CD8-positive, alpha-beta memory T cell (primary cell): ENCODE results near the gene BTBD2. TPM values are rescaled to one million over a fixed set of nuclear protein-coding genes. Genes with fewer than 3 reads are reported as not detected.

ENCODE experiments used
- CTCF ChIA-PET: fragments of 350-600 bp; sonication (Branson Sonifier 250); formaldehyde crosslinking; loops from one replicate; lab custom pipeline; 2021; ENCODE audit warnings: antibody characterized with exemption; lab: Charles Lee
- POLR2A ChIA-PET: fragments of 350-600 bp; sonication (Branson Sonifier 250); formaldehyde crosslinking; loops from one replicate; lab custom pipeline; 2021; ENCODE audit warnings: antibody characterized with exemption; lab: Charles Lee
- DNase-seq, 5 donors: peaks; one replicate each; pipeline versions ENCODE4 v3.0.0 to v3.0.0-alpha.2; 2020 to 2022; ENCODE audit warnings: mixed read lengths in 1 of 5
- H3K27ac ChIP-seq: one replicate; pipeline ENCODE4 v1.7.0; 2013; ENCODE audit warnings: low read depth, mild to moderate bottlenecking, low read length, moderate library complexity
- H3K27me3 ChIP-seq: 2 replicates; pipeline ENCODE4 v1.7.0; 2013; ENCODE audit warnings: low read length, mild to moderate bottlenecking; ENCODE audit not compliant: insufficient read depth, poor library complexity, severe bottlenecking
- H3K36me3 ChIP-seq: 2 replicates; pipeline ENCODE4 v1.7.0; 2013; ENCODE audit warnings: mild to moderate bottlenecking, low read length, moderate library complexity; ENCODE audit not compliant: insufficient read depth
- H3K4me1 ChIP-seq: 2 replicates; pipeline ENCODE4 v1.7.0; 2013; ENCODE audit warnings: mild to moderate bottlenecking, low read length, moderate library complexity; ENCODE audit not compliant: insufficient read depth
- H3K4me3 ChIP-seq: 2 replicates; pipeline ENCODE4 v1.7.0; 2013; ENCODE audit warnings: mild to moderate bottlenecking, low read length
- H3K9me3 ChIP-seq: 2 replicates; pipeline ENCODE4 v1.7.0; 2013; ENCODE audit warnings: mild to moderate bottlenecking, low read length
- H3K27ac Mint-ChIP-seq, 8 donors: one replicate each; pipeline ENCODE4 v1.8.0; 2020 to 2021; ENCODE audit warnings: mixed read lengths in 8 of 8, mild to moderate bottlenecking in 6 of 8, inconsistent platforms in 3 of 8, moderate library complexity in 3 of 8
- H3K27me3 Mint-ChIP-seq, 2 donors: one replicate each; pipeline ENCODE4 v1.8.0; 2020 to 2021; ENCODE audit warnings: mixed read lengths in 2 of 2, mild to moderate bottlenecking in 1 of 2, moderate library complexity in 1 of 2
- H3K36me3 Mint-ChIP-seq, 3 donors: one replicate each; pipeline ENCODE4 v1.8.0; 2020 to 2021; ENCODE audit warnings: mixed read lengths in 3 of 3, inconsistent platforms in 1 of 3, mild to moderate bottlenecking in 1 of 3
- H3K4me1 Mint-ChIP-seq, 3 donors: one replicate each; pipeline ENCODE4 v1.8.0; 2020 to 2021; ENCODE audit warnings: mixed read lengths in 3 of 3, inconsistent platforms in 1 of 3, mild to moderate bottlenecking in 1 of 3
- H3K4me3 Mint-ChIP-seq, 7 donors: one replicate each; pipeline ENCODE4 v1.8.0; 2020 to 2021; ENCODE audit warnings: mixed read lengths in 7 of 7, mild to moderate bottlenecking in 6 of 7, moderate library complexity in 4 of 7, inconsistent platforms in 2 of 7
- H3K9me3 Mint-ChIP-seq, 5 donors: one replicate each; pipeline ENCODE4 v1.8.0; 2020 to 2022; ENCODE audit warnings: mixed read lengths in 5 of 5, mild to moderate bottlenecking in 3 of 5, moderate library complexity in 2 of 5, inconsistent platforms in 1 of 5
- polyA plus RNA-seq: library from polyadenylated mRNA; unstranded; fragments of 300-500 nt; fragmentation: Illumina TruSeq; gene quantifications from one replicate; pipeline ENCODE4 v1.2.3, GENCODE V29; 2021
- total RNA-seq, 2 experiments: library from RNA; stranded (reverse); gene quantifications; one replicate each; pipeline ENCODE4 v1.2.3, GENCODE V29; 2021

BTBD2 gene
- total and polyA plus RNA-seq, 3 experiments from 2014 or later, result 5.3 to 22.5 (median 18.6) TPM

DNA sequence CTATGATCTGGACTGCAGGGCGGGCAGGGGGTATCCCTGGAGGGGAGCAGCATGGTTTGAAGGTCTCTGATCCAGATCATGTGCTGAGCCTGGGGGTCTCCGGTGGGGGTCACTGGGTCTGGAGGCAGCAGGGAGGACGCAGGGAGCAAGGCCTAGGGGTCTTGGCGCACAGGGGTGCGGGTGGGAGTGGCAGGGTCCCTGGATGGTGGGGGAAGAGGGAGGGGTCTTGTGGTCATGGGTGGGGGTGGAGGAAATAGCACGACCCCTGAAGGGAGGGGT lies 1.9 kb downstream of the BTBD2 start:
- DNase-seq, result no peak
- H3K27ac ChIP-seq, result no peak overlapping the region
- no peak overlapping the region for H3K4me3 ChIP-seq
- peaks cover 0 to 1% of the 10 kb centered on the region in 2 donors for H3K27me3 Mint-ChIP-seq
- H3K36me3 ChIP-seq, result no peaks in the 10 kb centered on the region
- peaks cover 5 to 21% (median 12%) of the 10 kb centered on the region in 3 donors for H3K4me1 Mint-ChIP-seq
- H3K27me3 ChIP-seq, result no peaks in the 10 kb centered on the region
- no peaks in the 10 kb centered on the region for H3K9me3 Mint-ChIP-seq
- peaks cover 0 to 8% (median 0%) of the 10 kb centered on the region in 3 donors for H3K36me3 Mint-ChIP-seq
- H3K4me3 Mint-ChIP-seq, result peak overlapping the region in 5 of 7 donors; percentile 15 to 82 (median 39)
- peaks cover 6% of the 10 kb centered on the region for H3K4me1 ChIP-seq
- no peaks in the 10 kb centered on the region for H3K9me3 ChIP-seq
- ChIA-PET CTCF (no interaction called here), POLR2A (no interaction called here)
- H3K27ac Mint-ChIP-seq, result peak overlapping the region in 5 of 8 donors; percentile 32 to 69 (median 64)

DNA sequence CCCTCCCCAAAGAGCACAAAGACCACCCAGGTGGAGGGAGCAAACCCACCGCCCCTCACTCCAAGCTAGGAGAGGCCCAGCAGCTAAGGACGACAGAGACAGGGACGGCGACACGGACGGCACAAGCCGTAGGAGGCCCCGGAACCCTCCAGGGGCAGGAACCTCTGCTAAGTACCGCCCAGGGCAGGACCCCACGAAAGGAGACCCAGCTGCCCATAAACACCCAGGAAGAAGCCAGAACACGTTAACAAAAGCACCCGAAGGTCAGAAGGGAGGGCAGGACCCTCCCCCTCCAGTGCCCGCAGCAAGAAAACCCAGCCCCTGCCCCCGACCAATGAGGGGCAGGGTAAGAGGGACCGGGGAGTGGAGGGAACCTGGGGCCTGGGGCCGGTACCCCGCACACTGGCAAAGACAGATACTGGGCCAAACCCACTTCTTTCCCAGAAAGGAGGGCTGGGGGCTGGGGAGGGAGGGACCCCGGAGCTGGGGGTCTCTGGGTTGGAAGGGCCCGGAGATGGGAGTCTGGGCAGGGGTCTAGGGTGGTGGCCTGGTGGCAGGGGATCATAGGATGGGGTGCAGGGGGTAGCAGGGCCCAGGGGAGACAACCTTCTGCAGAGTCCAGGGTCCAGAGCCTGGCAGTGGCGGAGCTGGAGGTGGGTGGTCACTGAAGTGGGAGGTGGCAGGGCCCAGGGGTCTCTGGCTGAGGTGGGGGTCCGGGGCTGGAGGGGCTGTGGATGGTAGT lies 2.4 kb downstream of the BTBD2 start:
- Histone ChIP-seq H3K27me3 (no peaks in the 10 kb centered on the region), H3K36me3 (no peaks in the 10 kb centered on the region), H3K4me3 (no peak overlapping the region), H3K4me1 (peaks cover 6% of the 10 kb centered on the region), H3K9me3 (no peaks in the 10 kb centered on the region), H3K27ac (no peak overlapping the region)
- peaks cover 0 to 1% of the 10 kb centered on the region in 2 donors for H3K27me3 Mint-ChIP-seq
- CTCF ChIA-PET, result interaction anchor here (0.6 kb wide), 1 partner anchor 107 kb away, joined by 3 read pairs; no protein-coding TSS in a partner anchor
- no peaks in the 10 kb centered on the region for H3K9me3 Mint-ChIP-seq
- peaks cover 5 to 21% (median 12%) of the 10 kb centered on the region in 3 donors for H3K4me1 Mint-ChIP-seq
- peaks cover 0 to 8% (median 0%) of the 10 kb centered on the region in 3 donors for H3K36me3 Mint-ChIP-seq
- H3K4me3 Mint-ChIP-seq, result peak overlapping the region in 6 of 7 donors; percentile 15 to 82 (median 50)
- POLR2A ChIA-PET, result no interaction called here
- DNase-seq, result no peak
- peak overlapping the region in 5 of 8 donors; percentile 50 to 92 (median 64) for H3K27ac Mint-ChIP-seq

DNA sequence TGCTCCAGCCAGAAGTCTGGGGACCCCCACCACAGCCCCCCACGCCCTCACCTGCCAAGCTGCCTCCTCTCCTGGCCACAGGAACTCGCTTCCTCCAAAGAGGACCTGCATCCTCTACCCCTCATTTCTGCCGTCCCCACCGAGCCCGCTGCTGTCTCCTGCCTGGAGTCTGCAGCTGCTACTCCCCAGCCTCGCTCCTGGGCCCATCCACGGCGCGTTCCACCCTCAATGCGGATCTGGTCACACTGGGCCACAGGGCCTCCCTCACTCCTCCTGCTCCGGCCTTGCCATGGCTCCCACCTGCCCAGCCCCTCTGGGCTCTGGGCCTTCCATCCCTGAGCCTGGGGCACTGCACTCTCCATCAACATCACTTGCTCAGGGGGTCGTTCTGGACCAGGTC lies 4.3 kb downstream of the BTBD2 start:
- Histone ChIP-seq H3K27ac (no peak overlapping the region), H3K36me3 (no peaks in the 10 kb centered on the region), H3K4me1 (peaks cover 2% of the 10 kb centered on the region), H3K27me3 (no peaks in the 10 kb centered on the region), H3K4me3 (no peak overlapping the region), H3K9me3 (no peaks in the 10 kb centered on the region)
- no peak for DNase-seq
- Mint-ChIP-seq H3K4me3 (no peak overlapping the region), H3K4me1 (peaks cover 5 to 28% (median 14%) of the 10 kb centered on the region in 3 donors), H3K36me3 (peaks cover 0 to 8% (median 0%) of the 10 kb centered on the region in 3 donors), H3K27ac (peak overlapping the region in 4 of 8 donors; percentile 24 to 72 (median 68)), H3K27me3 (peaks cover 0 to 1% of the 10 kb centered on the region in 2 donors), H3K9me3 (no peaks in the 10 kb centered on the region)
- POLR2A ChIA-PET, result no interaction called here
- CTCF ChIA-PET, result no interaction called here

DNA sequence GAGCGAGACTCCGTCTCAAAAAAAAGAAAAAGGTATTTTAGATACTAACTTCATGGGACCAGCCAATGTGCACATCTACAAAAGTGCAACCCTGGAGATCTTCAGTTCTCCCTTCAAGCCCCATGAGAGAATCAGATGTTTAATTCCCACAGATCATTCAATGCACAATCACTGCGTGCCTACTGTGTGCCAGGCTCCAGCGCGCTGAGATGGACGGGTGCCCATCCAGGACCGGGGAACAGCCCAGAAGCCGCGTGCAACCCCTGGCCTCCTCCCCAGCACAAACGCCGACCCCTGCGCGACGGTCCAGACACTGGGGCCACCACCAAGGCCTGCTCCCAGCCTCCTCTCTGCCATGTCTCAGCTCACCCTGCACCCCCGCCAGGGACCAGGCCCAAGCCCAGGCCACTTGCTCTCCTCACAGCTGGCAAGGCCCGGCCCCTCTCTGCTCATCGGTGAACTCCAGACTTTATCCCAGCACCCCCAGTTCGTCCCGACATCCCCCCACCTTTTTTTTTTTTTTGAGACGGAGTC lies 5.3 kb downstream of the BTBD2 start:
- peaks cover 5 to 31% (median 12%) of the 10 kb centered on the region in 3 donors for H3K4me1 Mint-ChIP-seq
- no peaks in the 10 kb centered on the region for H3K9me3 Mint-ChIP-seq
- CTCF ChIA-PET, result interaction anchor here (1.6 kb wide), 1 partner anchor 15 kb away, joined by 3 read pairs; no protein-coding TSS in a partner anchor
- Histone ChIP-seq H3K27ac (no peak overlapping the region), H3K4me1 (no peaks in the 10 kb centered on the region), H3K36me3 (no peaks in the 10 kb centered on the region), H3K9me3 (no peaks in the 10 kb centered on the region), H3K27me3 (no peaks in the 10 kb centered on the region), H3K4me3 (no peak overlapping the region)
- no peak overlapping the region for H3K4me3 Mint-ChIP-seq
- H3K27ac Mint-ChIP-seq, result peak overlapping the region in 3 of 8 donors; percentile 47 to 90 (median 61)
- H3K27me3 Mint-ChIP-seq, result peaks cover 0 to 1% of the 10 kb centered on the region in 2 donors
- peaks cover 0 to 8% (median 0%) of the 10 kb centered on the region in 3 donors for H3K36me3 Mint-ChIP-seq
- POLR2A ChIA-PET, result no interaction called here
- no peak for DNase-seq

DNA sequence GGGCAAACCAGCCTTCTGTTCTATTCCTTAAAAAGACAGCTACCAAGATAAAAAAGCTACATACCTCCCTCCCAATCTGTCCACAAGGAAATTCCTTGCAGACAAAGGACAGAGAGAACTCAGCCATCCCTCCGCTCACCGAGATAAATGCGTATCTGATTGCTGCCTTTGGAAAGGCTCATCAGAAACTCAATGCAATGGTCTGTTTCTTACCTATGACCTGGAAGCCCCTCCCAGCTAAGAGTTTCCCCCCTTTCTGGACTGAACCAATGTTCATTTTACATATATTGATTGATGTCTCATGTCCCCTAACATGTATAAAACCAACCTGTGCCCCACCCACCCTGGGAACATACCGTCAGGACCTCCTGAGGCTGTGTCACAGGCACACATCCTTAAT lies 11.6 kb downstream of the BTBD2 start:
- POLR2A ChIA-PET, result no interaction called here
- Mint-ChIP-seq H3K36me3 (peaks cover 0 to 28% (median 6%) of the 10 kb centered on the region in 3 donors), H3K9me3 (no peaks in the 10 kb centered on the region), H3K27me3 (no peaks in the 10 kb centered on the region), H3K27ac (peak overlapping the region in 5 of 8 donors; percentile 10 to 55 (median 45)), H3K4me1 (peaks cover 0 to 12% (median 4%) of the 10 kb centered on the region in 3 donors), H3K4me3 (no peak overlapping the region)
- H3K4me1 ChIP-seq, result no peaks in the 10 kb centered on the region
- H3K27ac ChIP-seq, result no peak overlapping the region
- CTCF ChIA-PET, result interaction anchor here (1.4 kb wide), 1 partner anchor 15 kb away, joined by 4 read pairs; no protein-coding TSS in a partner anchor
- DNase-seq, result no peak
- H3K9me3 ChIP-seq, result no peaks in the 10 kb centered on the region
- H3K4me3 ChIP-seq, result no peak overlapping the region
- H3K27me3 ChIP-seq, result no peaks in the 10 kb centered on the region
- no peaks in the 10 kb centered on the region for H3K36me3 ChIP-seq

DNA sequence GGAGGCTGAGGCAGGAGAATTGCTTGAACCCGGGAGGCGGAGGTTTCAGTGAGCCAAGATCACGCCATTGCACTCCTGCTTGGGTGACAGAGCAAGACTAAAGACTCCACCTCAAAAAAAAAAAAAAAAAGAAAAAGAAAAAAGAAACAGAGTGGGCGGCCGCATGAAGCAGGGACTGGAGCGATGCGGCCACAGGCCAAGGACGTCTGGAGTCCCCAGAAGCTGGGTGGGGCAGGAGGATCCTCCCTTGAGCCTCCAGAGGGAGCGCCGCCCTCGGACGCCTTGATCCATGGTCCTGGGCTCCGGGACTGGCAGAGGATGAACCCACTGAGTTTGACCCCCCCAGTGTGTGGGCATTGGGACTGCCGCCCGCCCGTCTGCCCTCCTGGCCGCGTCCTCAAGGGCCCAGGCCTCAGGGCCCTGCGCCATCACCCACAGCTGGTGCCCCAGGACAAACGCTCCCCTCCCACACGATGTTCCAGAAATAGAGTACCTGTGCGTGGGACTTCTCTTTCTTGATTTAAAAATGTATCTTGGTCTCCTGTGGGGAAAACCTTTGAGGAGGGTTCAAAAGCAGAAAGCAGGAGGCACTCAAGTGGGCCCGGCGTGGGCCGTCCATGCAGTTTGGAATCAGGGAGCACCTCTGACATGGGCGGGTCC lies 15.5 kb downstream of the BTBD2 start:
- no peaks in the 10 kb centered on the region for H3K9me3 ChIP-seq
- H3K4me1 ChIP-seq, result no peaks in the 10 kb centered on the region
- DNase-seq, result no peak
- no peaks in the 10 kb centered on the region for H3K27me3 ChIP-seq
- peaks cover 0 to 46% (median 16%) of the 10 kb centered on the region in 3 donors for H3K36me3 Mint-ChIP-seq
- no peaks in the 10 kb centered on the region for H3K9me3 Mint-ChIP-seq
- CTCF ChIA-PET, result no interaction called here
- H3K4me1 Mint-ChIP-seq, result peaks cover 2 to 6% (median 3%) of the 10 kb centered on the region in 3 donors
- no peak overlapping the region for H3K4me3 ChIP-seq
- POLR2A ChIA-PET, result no interaction called here
- no peak overlapping the region for H3K27ac Mint-ChIP-seq
- H3K27me3 Mint-ChIP-seq, result no peaks in the 10 kb centered on the region
- no peak overlapping the region for H3K4me3 Mint-ChIP-seq
- peaks cover 4% of the 10 kb centered on the region for H3K36me3 ChIP-seq
- H3K27ac ChIP-seq, result no peak overlapping the region

DNA sequence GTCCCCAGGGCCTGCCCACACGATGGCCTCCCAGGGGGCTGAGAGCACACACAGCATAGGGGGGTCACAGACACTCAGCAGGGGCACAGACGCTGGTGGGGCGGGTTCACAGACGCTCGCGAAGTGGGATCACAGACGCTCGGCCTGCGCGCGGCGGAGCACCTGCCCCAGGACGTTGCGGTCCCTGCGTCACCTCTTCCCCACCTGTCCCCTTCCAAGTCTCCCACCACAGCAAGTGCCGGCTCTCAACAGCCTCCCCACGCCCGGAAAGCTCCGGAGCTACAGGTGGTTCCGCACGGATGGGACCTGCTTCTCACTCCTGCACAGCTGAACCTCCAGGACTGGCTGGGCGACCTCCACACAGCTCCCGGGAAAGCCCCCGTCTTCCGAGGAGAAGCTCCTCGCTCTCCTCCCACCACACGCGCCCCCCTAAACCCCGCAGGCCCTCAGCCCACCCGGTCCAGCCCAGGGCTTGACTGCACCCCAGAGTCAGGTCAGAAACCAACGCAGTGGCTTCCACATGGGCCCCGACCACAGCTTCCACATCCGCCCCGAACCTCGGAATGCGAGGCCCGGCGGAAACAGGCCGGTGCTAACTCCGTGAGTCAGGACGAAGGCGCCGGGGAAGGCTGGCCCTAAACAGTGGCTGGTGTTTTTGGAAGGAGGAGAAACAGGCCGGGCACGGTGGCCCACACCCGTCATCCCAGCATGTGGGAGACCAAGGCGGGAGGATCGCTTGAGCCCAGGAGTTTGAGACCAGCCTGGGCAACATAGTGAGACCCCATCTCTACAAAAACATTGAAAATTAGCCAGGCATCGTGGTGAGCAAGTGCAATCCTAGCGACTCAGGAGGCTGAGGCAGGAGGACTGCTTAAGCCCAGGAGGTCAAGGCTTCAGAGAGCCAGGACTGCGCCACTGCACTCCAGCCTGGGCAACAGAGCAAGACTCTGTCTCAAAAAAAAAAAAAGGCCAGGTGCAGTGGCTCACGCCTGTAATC lies 16.5 kb downstream of the BTBD2 start:
- Mint-ChIP-seq H3K36me3 (peaks cover 0 to 51% (median 18%) of the 10 kb centered on the region in 3 donors), H3K9me3 (no peaks in the 10 kb centered on the region), H3K4me3 (no peak overlapping the region), H3K4me1 (peaks cover 2 to 6% (median 3%) of the 10 kb centered on the region in 3 donors), H3K27me3 (no peaks in the 10 kb centered on the region), H3K27ac (peak overlapping the region in 1 of 8 donors; percentile 78)
- H3K27me3 ChIP-seq, result no peaks in the 10 kb centered on the region
- no peaks in the 10 kb centered on the region for H3K9me3 ChIP-seq
- POLR2A ChIA-PET, result no interaction called here
- CTCF ChIA-PET, result no interaction called here
- peaks cover 4% of the 10 kb centered on the region for H3K36me3 ChIP-seq
- DNase-seq, result no peak
- no peaks in the 10 kb centered on the region for H3K4me1 ChIP-seq
- no peak overlapping the region for H3K27ac ChIP-seq
- H3K4me3 ChIP-seq, result no peak overlapping the region
